HG03432 (cell line): ENCODE results near the gene SIX3.
A peak's percentile ranks its signal among the peaks of the same experiment; 100 is the strongest.

ENCODE experiments used
- ATAC-seq: cut with Tn5 transposase; IDR thresholded peaks from one replicate; pipeline ENCODE4 v1.9.1; 2021; ENCODE audit warnings: mild to moderate bottlenecking, moderate library complexity; ENCODE audit not compliant: unreplicated experiment

The SIX3 gene

DNA sequence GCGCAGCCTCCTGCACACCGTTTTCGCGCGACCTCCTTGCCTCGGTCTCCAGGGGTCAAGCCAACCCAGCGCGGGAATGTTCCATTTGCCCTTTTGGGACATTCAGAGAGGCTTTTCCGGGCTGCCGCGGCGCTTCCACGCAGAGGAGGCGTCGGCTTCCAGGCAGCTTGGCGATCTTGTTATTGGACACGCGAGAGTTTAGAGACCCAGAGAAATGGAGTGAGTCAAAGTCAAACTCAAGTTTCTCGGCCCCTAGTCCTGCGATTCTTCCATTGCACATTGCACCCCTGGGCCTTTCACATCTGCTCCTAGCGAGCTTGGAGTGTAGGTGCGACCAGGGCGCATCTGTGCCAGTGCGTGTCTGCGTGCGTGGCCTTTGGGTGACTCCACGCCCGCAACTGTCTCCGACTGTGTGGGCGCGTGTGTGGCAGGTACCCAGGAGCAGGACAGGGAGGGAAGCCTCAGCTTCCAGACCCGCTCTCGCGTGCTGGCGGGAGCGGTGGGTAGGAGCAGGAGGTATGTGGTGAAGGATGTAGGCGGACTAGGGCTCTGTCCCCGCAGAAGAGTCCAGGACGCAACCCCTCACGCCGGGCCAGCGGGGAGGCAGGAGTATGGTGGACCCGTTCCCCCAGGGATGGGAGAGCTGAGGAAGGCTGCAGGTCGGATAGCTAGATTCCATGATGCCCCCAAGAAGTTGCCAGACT lies 13.5 kb downstream of the SIX3 start:
- ATAC-seq, result no peak

DNA sequence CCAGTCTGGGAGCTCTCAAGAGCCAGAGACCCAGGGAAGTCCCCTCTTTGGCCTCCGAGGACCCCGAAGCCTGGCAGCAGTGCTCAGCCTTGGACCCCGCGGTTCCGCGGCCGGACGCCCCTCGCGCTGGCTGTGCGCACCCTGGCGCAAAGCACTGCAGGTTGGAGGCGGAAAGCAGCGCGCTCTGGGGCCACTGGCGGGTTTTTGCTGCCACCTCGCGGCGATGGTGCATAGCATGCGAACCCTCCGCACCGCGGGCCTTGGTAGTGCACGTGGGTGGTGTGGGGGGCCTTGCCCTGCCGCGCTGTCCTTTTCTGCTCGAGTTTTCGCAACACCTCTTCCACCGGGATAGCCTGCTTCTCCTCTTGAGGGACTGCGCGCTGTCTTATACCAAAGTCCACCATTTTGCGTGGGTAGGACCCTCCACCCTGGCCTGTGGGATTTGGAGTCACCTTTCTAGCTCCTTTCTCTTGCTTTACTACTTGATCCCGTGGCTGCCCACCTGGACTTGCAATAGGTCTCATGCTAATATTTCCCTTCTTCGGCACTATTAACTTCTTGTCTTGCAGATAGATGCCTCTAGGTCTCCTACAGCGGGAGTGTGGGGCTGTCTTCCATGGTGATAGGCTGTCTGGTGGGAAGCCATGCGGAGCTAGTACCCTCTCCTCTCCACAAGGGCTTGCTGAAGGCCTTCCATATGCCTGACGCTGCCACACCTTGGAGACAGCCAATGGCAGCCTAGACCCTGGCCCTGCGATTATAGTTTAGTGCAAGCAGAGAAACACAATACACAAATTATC lies 14.3 kb downstream of the SIX3 start:
- ATAC-seq, result peak; percentile 65

DNA sequence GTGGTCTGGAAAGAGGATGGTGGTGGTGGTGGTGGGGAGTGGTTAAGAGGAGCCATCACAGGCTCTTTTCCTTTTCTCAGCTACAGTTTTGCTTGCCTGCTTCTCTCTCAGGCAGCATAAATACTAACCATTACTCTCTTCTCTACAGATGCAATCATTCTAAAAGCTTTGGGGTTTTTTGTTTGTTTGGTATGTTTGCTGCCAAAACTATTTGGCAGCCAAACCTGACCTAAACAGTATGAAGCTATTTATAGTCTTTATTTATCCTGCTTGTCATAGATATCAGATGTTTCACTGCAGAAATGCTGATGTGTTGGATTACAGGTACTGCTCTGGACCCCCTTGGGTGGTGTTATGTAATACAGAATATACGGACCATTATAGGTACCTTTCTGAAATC lies 15.3 kb downstream of the SIX3 start:
- no peak for ATAC-seq

DNA sequence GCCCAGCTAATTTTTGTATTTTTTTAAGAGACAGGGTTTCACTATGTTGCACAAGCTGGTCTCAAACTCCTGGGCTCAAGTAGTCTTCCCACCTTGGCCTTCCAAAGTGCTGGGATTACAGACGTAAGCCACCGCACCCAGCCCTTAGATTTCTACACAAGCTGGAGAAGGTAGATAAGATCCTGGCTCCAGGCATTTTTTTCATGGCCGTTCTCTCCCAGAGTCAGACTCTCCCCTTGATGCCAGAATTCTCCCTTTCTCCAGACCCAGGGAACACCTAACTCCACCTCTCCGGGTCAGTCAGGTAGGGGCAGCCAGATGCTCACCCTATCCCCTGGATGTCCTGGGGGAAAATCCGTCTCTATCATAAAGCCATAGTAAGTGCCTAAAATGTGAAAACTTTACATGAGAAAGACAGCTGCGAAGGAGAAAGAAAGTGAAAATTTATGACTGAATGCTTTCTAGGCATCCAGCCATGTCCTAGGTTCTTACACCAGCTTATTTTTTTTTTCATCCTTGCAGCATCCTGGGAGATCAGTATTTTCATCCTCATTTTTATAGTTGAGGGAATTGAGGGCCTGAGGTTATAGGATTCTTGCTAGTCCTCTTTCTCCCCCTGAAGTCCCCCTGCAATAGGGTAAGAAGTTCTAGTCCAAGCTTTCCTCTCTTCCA lies 16.3 kb downstream of the SIX3 start:
- ATAC-seq, result no peak

DNA sequence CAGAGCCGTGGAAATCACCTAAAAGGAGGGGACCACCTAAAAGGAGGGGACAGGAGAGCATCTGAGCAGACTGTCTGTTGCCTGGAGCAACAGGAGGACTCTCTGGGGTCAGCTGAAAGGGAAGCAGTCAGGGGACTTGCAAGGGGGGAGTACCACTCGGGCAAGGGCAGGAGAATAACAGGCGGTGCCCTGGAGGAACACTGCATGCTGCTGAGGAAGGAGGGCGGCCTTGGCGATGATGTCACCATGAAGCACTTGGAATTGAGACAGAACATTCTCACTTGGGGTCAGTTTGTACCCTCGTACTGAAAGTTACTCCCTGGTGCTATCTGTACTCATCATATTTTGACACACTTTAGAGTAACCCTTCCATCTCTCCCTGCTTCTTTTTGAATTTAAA lies 18.4 kb downstream of the SIX3 start:
- ATAC-seq, result no peak

DNA sequence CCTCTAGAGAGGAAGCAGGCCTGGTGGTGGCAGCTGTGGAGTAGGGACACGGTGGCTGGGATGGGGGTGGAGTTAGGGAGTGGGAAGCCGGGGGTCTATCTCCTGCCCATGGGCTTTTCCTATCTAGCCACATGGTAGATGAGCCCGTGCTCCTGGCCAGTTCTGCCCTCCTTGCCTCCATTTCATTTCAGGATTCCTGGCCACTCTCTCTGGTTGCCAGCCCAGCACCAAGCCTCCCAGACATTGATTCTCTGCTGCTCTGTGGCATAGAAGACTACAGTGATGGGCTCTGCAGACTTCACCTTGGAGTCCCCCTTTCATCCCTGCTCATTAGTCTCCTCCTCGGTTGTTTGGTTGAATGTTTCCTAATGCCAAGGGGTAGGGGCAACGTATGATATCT lies 19.4 kb downstream of the SIX3 start:
- no peak for ATAC-seq

DNA sequence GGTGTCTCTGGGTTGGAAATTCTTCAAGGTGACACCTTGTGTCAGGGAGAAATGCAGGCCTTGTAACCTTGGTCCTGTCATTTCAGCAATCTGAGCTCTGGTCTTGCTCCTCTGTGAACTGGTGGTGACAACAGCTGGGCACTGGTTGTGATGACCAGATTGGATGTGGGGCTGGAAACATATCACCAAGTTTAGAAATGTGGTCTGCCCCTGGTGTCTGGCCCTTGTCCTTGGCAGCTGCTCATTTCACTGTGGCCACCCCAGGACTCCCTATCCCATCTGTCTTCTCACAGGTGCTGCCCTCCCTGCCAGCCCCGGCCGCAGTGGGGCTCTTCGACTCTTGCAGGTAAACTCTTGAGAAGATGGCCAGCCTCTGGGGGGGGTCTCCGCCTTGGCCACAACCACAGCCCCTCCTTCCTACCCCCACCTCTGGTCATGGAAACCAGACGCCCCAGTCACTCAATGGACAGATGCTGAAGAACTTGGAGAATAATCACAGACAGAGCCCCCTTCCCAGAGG lies 20.7 kb downstream of the SIX3 start:
- ATAC-seq, result no peak

DNA sequence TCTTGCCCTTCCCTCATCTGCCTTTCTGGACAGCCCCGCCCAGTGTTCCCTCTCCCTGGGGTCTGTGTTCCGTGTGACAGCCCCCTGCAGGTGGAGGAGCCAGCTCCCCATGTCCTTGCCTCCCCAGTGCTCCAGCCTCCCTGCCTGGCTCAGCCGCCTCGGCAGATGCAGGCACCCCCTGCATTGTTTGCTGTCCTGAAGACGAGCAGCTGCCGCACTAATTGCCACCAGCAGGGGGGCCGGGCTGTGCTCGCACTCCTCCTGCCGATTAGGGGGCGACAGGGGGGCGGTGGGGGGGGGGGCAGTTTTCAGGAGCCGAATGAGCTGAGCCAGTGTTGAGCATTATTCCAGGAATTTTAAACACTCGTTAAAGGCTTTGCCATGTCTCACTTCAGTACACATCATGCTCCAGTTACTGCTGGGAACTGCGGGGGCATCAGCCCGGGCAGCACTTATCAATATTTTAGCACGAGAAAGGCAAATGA lies 23.3 kb downstream of the SIX3 start:
- no peak for ATAC-seq

DNA sequence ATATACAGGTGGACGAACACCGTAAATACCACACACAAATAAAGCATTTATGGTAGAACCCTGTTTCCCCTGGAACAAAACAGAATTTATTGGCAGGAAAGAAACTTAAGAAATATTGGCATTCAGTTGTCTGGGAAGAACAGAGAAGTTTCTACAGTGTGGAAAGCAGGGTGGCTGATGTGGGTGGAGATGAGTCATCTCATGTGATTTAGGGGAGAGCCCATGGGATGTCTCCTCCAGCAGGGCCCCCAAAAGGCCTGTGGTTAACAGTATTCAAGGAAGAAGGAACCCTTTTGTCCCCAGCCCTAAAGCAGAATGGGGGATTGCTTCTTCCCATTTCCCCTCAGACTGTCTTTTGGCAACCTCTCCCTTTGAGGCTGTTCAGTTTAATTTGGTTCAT lies 24.2 kb downstream of the SIX3 start:
- no peak for ATAC-seq

DNA sequence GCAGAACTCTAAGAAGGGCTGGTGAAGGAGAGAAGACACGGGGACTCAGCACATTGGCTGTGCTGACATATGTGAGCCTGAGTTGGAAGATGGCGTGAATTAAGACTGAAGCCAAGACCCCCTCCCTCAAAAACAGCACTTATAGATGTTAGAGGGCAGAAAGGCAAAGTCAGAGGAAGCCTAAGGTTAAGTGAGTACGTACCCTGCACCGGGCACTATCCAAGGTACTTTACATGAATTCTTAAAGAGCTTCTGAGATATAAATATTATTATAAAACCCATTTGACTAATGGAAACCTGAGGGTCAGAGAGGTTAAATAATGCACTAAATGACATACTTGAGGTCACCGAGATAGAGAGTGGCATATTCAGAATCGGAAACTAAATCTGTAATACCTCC lies 25.6 kb downstream of the SIX3 start:
- ATAC-seq, result no peak

DNA sequence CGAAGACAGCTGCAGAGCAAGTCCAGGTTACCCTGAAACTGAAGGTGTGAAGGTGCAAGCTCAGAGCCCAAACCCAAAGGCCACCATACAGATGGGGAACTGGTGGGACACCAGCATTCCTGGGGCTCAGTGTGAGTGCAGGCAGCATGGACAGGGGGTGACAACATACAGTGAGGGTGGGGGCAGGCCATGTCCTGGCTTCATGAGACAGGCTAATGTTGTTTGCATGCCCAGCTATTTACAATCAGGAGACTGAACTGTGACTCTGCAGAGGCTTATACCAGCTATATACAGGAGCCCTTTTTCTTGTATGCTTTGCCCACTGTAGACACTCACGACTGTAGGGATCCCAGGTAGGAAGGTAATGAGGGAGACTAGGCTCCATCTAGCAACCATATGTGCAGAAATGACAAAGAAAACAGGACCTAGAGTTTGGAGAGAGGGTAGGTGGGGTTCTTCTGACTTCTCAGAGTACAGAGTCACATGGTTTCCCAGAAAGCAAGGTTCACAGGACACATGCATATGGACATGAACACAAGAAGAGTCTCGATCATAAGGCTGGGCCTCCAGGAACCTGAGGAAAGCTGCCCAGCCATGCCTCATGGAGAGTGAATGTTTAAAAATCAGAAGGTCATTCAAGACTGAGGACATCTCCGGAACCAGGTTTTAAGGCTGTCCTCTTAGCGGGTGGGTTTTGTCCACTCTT lies 26.4 kb downstream of the SIX3 start:
- ATAC-seq, result no peak

DNA sequence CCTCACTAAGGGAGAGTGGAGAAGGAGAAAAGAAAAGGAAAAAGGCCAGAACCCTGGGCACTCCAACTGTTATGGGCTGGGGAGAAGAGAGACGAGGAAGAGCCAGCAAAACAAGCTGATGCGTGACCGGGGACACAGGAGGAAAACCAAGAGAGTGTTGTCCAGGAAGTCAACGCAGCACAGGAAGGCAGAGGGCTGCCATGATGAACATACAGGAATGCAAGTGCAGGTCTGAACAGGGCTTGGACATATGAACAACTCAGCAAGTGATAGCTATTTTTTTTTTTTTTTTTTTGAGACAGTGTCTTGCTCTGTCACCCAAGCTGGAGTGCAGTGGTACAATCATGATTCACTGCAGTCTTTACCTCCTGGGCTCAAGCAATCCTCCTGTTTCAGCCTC lies 28.4 kb downstream of the SIX3 start:
- ATAC-seq, result no peak

DNA sequence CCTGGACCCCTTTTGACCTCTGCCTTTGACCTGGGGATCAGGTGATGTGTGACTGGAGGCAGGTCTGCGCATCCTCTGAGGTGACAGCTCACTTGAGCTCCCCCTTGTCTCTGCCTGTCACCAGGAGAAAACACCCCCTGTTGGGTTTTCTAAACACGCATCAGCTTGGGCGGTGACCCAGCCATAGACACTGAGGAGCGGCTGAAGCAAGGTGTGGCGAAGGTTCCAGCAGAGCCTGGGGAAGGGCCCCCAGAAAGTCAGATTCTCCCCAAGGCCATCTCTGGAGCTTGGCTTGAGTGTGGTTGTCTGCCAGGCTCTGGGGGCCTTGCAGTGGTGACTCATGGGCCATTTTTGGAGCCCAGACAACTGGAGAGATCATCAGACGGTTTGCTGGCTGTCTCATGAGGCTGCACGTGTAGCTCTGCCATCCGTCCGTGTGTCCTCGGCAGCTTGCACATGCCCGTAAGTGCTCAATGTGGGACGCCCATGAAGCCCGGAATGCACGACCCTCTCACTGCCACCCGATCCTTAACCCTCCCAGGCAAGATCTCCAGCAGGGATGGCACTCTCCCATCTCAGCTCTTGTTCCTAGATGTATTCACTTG lies 29.4 kb downstream of the SIX3 start:
- no peak for ATAC-seq

DNA sequence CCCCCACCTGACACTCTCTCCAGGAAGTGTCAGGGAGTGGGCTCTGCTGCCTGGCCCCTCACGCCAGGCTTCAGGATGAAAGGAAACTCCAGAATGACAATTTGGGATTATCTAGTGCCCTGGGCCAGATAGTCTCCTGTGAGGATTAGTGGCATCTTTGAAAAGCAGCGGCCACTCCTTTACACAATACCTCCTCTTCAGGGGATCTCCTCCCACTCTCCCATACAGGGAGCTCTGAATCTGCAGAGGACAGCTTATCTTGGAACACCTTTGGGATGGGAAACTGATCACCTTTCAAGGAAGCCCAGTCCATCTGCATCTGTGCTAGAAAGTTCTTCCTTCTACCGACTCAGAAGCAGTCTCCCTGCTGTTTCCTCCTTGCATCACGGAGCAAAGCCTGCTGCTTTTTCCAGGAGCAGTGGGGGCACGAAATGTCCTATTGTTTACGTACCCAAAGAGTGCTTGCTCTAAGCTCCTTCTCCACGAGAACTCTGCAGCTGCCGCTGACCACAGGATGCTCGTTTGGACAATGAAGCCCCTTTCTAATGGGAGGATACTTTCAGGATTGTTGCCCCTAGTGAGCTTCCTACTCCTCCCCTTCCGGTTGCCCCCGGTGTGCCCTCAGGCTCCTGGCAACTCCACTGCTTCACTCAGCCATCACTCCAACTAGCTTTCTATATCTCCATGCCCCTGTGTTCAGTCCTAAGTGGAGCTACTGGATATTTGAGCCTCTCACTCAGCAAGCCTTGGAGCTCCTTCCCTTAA lies 31.5 kb downstream of the SIX3 start:
- ATAC-seq, result no peak

DNA sequence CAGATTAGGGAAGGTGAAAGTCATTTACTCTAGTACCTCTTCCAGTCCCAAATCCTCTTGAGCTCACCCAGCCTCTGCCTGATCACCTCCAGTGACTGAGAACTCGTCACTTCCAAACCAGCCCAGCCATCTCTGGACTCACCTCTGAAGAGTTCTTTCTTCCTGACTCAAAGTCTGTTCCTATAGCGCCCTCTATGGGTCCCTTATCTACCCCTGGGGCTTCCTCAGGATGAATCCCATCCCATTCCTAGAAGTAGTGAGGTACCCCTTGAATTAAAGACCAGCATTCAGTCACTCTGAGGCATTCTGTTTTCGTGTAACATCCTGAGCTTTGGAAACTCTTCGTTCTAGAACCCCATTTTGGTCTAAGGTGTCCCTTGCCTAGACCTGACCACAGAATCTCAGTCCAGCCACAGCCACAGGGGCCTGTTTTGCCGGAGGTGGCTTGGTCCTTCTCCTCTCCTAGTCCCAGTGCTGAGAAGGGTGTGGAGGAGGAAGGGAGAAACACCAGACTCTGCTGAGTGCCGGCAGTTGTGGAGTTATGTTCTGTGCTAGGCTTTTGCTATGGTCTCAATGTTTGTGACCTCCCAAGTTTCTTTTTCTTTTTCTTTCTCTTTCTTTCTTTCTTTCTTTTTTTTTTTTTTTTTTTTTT lies 32.7 kb downstream of the SIX3 start:
- no peak for ATAC-seq

DNA sequence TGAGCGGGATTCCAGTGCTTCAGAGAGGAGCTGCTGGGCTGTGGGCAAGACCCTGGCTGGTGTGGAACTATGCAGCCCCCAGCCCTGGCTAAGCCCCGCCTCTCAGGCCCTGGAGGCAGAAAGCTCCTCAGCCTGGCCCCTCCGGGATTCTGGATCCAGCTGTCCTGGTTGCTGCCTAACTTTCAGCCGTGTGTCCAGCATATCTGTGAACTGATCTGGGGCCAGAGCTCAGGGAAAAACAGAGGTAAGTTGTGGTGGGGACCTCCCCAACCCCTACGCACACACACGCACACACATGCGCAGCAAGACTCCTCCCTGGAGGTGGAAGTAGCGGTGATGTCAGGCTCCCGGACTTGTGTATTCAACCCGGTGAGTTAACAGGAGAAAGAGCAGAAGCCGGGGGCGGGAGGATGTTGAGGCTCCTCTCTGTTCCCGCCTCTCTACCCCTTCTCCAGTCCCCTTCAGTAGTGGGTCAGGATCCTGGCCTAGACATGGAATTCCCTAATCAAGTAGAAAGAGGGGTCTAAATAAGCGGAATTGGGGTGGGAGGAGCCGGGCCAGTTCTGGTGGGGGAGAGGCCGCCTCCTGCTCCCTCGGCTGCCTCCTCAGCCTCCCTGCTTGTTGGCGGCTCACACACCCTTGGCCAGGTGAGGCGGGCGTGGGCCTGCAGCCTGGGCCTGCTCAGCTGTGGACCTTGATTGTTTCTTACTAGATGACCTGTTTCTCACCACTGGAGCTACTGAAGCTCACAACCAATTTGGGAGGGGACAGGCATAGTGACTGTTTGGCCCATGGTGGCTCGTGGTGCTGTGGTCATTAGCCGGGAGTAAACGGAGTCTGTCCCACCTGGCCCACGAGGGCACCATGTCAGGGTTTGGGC lies 34.3 kb downstream of the SIX3 start:
- ATAC-seq, result no peak

DNA sequence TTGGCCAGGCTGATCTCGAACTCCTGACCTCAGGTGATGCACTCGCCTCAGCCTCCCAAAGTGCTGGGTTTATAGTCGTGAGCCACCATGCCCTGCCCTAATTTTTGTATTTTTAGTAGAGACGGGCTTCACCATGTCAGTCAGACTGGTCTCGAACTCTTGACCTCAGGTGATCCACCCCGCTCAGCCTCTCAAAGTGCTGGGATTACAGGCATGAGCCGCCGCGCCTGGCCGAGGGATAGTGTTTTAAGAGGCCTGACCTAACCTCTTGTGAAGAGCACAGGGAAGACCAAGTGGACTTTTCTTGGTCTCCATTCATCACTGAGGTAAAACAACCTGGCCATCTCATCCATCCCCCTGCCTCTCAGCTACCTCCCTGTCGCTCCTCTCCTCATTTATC lies 38.1 kb downstream of the SIX3 start:
- ATAC-seq, result no peak
